GM18526 (cell line): ENCODE data around the gene FAM181B.

ENCODE experiments used
- POLR2A ChIP-seq: IDR thresholded peaks from 3 replicates; pipeline ENCODE4 v1.6.1; 2011; ENCODE audit not compliant: insufficient read length; ENCODE audit errors: extremely low read depth

The FAM181B gene, protein sequence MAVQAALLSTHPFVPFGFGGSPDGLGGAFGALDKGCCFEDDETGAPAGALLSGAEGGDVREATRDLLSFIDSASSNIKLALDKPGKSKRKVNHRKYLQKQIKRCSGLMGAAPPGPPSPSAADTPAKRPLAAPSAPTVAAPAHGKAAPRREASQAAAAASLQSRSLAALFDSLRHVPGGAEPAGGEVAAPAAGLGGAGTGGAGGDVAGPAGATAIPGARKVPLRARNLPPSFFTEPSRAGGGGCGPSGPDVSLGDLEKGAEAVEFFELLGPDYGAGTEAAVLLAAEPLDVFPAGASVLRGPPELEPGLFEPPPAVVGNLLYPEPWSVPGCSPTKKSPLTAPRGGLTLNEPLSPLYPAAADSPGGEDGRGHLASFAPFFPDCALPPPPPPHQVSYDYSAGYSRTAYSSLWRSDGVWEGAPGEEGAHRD

DNA sequence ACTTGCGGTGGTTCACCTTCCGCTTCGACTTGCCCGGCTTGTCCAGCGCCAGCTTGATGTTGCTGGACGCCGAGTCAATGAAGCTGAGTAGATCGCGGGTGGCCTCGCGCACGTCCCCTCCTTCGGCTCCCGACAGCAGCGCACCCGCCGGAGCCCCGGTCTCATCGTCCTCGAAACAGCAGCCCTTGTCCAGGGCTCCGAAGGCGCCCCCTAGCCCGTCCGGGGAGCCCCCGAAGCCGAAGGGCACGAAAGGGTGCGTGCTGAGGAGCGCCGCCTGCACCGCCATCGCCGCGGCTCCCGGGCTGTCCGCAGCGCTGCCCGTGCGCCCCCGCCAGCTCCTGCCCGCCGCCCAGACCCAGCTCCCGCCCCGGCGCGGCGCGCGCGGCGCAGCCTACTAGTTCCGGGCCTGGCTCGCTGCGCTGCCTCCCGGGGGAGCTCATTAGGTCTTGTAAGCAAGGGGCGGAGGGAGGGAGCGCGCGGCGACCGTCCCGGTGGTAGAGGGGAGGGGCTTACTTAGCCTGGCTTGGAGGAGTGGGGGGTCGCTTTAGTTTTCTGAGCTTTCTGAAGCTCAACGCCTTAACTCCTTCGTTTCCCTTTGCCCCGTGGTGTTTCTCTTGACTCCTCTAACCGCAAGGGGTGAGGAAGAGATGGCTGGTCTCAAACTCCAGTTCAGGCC, at the start of gene FAM181B:
Gene FAM181B (minus strand): TSS at position 421 of the 676 bp plus-strand sequence. CDS start 135 bp downstream, at position 286.
- no peak for TF ChIP-seq POLR2A

DNA sequence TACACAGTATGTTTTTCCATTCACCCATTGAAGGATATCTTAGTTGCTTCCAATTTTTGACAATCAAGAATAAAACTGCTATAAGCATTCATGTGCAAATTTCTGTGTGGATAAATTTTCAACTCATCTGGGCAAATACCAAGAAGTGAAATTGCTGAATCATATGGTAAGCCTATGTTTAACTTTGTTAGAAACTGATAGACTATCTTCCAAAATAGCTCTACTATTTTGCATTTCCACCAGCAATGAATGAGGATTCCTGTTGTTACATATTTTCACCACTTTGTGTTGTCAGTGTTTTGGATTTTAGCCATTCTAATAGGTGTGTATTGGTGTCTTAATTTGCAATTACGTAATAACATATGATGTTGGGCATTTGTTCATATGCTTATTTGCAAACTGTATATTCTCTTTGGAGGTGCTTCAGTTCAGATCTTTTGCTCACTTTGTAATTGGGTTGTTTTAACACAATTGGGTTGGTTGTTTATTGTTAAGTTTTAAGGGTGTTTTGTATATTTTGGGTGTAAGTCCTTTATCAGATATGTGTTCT, 49.2 kb upstream of the FAM181B start:
- no peak for TF ChIP-seq POLR2A

DNA sequence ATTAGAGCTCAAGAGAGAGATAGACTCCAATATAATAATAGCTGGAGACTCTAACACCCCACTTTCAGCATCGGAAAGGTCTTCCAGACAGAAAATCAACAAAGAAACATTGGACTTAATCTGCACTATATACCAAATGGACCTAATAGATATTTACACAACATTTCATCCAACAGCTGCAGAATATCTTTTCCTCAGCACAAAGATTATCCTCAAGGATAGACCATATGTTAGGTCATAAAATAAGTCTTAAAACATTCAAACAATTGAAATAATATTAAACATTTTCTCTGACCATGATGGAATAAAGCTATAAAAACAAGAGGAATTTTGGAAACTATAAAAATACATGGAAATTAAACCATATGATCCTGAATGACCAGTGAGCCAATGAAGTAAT, 45.1 kb upstream of the FAM181B start:
- no peak for TF ChIP-seq POLR2A

- no peak for TF ChIP-seq POLR2A
These were observed 42.7 kb upstream of the FAM181B start for GRCh38 chr11:82776377-82776776.

- TF ChIP-seq POLR2A, result no peak
These were observed 42.2 kb upstream of the FAM181B start for GRCh38 chr11:82775736-82776346.

DNA sequence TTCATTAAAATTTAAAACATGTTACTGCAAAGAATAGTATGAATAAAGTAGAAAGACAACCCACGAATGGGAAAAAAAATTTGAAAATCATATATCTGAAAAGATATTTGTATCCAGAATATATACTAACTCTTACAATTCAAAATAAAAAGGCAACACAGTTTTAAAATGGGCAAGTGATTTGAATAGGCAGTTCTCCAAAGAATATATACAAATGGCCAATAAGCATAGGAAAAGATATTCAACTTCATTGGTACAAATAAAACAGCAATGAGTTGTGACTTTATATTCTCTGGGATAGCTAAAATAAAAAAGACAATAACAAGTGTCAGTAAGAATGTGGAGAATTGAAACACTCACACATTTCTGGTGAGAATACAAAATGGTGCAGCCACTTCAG, 41.6 kb upstream of the FAM181B start:
- TF ChIP-seq POLR2A, result no peak

GRCh38 chr11:82771781-82772180, 38.1 kb upstream of the FAM181B start:
- no peak for TF ChIP-seq POLR2A

DNA sequence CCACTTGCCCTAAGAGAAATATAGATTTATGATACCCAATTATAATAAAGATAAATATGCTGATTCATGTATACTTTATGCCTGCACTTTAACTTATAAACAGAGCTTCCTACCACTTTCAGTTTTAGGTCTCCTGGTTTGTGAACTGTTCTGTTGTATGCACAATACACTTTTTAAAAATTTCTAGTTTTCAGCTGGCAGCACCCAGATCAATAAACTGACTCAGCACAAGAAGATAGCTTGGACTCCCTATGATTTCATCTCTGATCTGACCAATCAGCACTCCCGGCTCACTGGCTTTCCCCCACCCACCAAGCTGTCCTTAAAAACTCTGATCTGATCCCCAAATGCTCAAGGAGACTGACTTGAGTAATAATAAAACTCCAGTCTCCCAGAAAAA, 33.5 kb upstream of the FAM181B start:
- no peak for TF ChIP-seq POLR2A

- no peak for TF ChIP-seq POLR2A
These were observed 31.9 kb upstream of the FAM181B start for GRCh38 chr11:82765466-82766034.

GRCh38 chr11:82763167-82763566, 29.5 kb upstream of the FAM181B start:
- TF ChIP-seq POLR2A, result no peak

DNA sequence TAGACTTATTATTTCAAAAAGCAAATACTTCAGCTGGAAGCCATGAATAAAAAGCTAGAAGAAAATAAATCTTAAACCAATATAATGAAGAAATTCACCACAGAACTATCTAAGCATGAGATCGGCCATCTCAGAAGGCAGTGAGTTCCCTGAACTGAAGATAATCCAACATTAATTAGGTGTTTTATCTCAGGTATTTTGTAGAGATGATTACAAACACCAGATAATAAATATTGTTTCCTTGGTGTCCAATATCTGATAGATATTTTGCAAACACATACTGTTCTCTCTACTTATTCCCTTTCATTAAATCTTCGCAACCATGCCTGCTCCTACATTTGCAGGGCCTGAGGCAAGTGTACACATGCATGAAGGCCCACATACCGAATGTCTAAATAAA, 26.0 kb upstream of the FAM181B start:
- TF ChIP-seq POLR2A, result no peak

DNA sequence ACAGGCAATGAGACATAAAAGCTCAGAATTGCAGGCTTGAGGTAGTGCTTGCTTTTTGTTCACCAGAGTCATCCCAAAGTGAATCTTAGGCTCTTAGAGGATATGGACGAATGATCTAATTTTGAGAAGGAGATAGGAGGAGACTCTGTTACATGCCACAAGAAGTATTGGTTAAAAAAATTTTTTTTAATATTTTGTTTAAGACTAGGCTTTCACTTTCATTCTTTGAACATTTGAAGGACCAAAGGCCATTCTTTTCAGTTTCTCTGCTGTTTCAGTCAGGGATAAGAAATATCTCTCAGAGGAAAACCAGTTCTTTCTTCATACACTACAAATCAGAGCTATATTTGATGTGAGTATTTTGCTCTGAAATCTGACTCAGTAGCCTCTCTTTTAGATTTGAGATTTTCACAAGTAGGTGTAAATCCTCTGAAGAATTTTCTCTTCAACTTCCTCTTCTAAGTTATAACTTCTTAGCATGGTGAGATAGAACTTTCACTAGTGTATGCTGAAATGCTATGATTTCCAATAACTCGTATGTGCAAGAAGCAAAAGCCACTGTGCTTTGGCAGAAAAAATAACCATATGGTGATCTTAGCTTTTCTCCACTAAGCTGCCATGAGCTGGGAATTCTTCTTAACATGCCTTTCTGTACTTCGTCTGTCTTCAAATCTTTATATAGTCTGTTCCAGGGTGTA, 24.1 kb upstream of the FAM181B start:
- no peak for TF ChIP-seq POLR2A

GRCh38 chr11:82756765-82757639, 23.3 kb upstream of the FAM181B start:
- TF ChIP-seq POLR2A, result no peak

- TF ChIP-seq POLR2A, result no peak
These were observed 20.7 kb upstream of the FAM181B start for GRCh38 chr11:82754410-82754809.

GRCh38 chr11:82753921-82754320, 20.3 kb upstream of the FAM181B start:
- TF ChIP-seq POLR2A, result no peak
